SK-N-SH (cell line): Measurements from ENCODE around the gene MAN2B2. TPM values are rescaled to one million over a fixed set of nuclear protein-coding genes. Genes with fewer than 3 reads are reported as not detected.

ENCODE experiments used
- CTCF ChIA-PET: fragments of 300-600, 350-600 bp; formaldehyde crosslinking; extraction: SDS; loops from one replicate; lab custom pipeline; 2021; lab: Yijun Ruan, JAX
- POLR2A ChIA-PET: fragments of 350-600 bp; sonication (Branson Sonifier 250); formaldehyde crosslinking; extraction: SDS; loops from one replicate; lab custom pipeline; 2020; ENCODE audit warnings: antibody characterized with exemption, inconsistent platforms; lab: Yijun Ruan, JAX
- DNase-seq: peaks from one replicate; pipeline ENCODE4 v3.0.0; 2012
- H2AFZ ChIP-seq: fragments of 200-600 bp; sonication (generic); 2 replicates; pipeline ENCODE4 v1.8.1; 2016; ENCODE audit warnings: antibody characterized with exemption, mild to moderate bottlenecking, low read depth
- H3F3A ChIP-seq: fragments of 200-600 bp; sonication (generic); replicated peaks from 2 replicates; pipeline ENCODE3; 2016; ENCODE audit warnings: antibody characterized with exemption, mild to moderate bottlenecking; ENCODE audit not compliant: insufficient read depth
- H3K27ac ChIP-seq, 2 experiments: fragments of 200-500 bp in 1 of 2; fragments of 200-600 bp in 1 of 2; sonication (Bioruptor generic) in 1 of 2; sonication (generic), shearing (Covaris generic) in 1 of 2; 2 replicates each; pipeline versions ENCODE4 v1.5.1 to v1.6.1; 2014 to 2016; ENCODE audit warnings: low read depth in 2 of 2, inconsistent platforms in 1 of 2, low read length in 1 of 2, mild to moderate bottlenecking in 1 of 2, mixed read lengths in 1 of 2
- H3K27me3 ChIP-seq: fragments of 200-600 bp; sonication (generic), shearing (Covaris generic); 2 replicates; pipeline ENCODE4 v1.6.1; 2016; ENCODE audit warnings: mixed run types; ENCODE audit not compliant: insufficient read depth
- H3K36me3 ChIP-seq, 2 experiments: fragments of 200-500 bp in 1 of 2; fragments of 200-600 bp in 1 of 2; sonication (Bioruptor generic) in 1 of 2; sonication (generic) in 1 of 2; replicated peaks in 1 of 2; 2 replicates each; pipeline versions ENCODE3 to v1.5.1; 2014 to 2016; ENCODE audit warnings: low read length in 1 of 2, mild to moderate bottlenecking in 1 of 2; ENCODE audit not compliant: insufficient read depth in 2 of 2, control insufficient read depth in 1 of 2
- H3K4me1 ChIP-seq, 2 experiments: fragments of 200-500 bp in 1 of 2; fragments of 200-600 bp in 1 of 2; sonication (Bioruptor generic) in 1 of 2; sonication (generic), shearing (Covaris generic) in 1 of 2; 2 replicates each; pipeline versions ENCODE4 v1.5.1 to v1.6.1; 2014 to 2016; ENCODE audit warnings: low read depth in 1 of 2, low read length in 1 of 2, mixed run types in 1 of 2; ENCODE audit not compliant: insufficient read depth in 2 of 2, control insufficient read depth in 1 of 2
- H3K4me2 ChIP-seq: fragments of 200-600 bp; sonication (generic), shearing (Covaris generic); 2 replicates; pipeline ENCODE4 v1.6.1; 2017; ENCODE audit warnings: mixed run types
- H3K4me3 ChIP-seq, 2 experiments: fragments of 200-500 bp in 1 of 2; fragments of 200-600 bp in 1 of 2; sonication (Bioruptor generic) in 1 of 2; sonication (generic), shearing (Covaris generic) in 1 of 2; 2 replicates each; pipeline versions ENCODE4 v1.5.1 to v1.8.1; 2014 to 2016; ENCODE audit warnings: low read depth in 2 of 2, inconsistent platforms in 1 of 2, low read length in 1 of 2, mild to moderate bottlenecking in 1 of 2, mixed read lengths in 1 of 2, moderate library complexity in 1 of 2
- H3K79me2 ChIP-seq: fragments of 200-600 bp; sonication (generic); 2 replicates; pipeline ENCODE4 v1.8.1; 2017; ENCODE audit warnings: mild to moderate bottlenecking; ENCODE audit not compliant: insufficient read depth
- H3K9ac ChIP-seq: fragments of 200-600 bp; sonication (generic); 2 replicates; pipeline ENCODE4 v1.6.1; 2017; ENCODE audit warnings: mixed run types
- H3K9me2 ChIP-seq: fragments of 200-600 bp; sonication (generic); 2 replicates; pipeline ENCODE4 v1.6.1; 2017; ENCODE audit warnings: mixed run types
- H3K9me3 ChIP-seq: fragments of 200-600 bp; sonication (generic); 2 replicates; pipeline ENCODE4 v1.6.1; 2017; ENCODE audit warnings: mixed run types, mild to moderate bottlenecking, moderate library complexity
- H4K20me1 ChIP-seq: fragments of 200-600 bp; sonication (generic); 2 replicates; pipeline ENCODE4 v1.6.1; 2017; ENCODE audit warnings: mild to moderate bottlenecking, mixed run types; ENCODE audit not compliant: insufficient read depth
- CTCF ChIP-seq: fragments of 200-600 bp; sonication (generic); IDR thresholded peaks from 2 replicates; pipeline ENCODE4 v1.6.1; 2017; ENCODE audit warnings: antibody characterized with exemption, mild to moderate bottlenecking, moderate library complexity
- ELF1 ChIP-seq: IDR thresholded peaks from 2 replicates; pipeline ENCODE4 v1.4.0; 2012
- EP300 ChIP-seq, 2 experiments: IDR thresholded peaks; 2 replicates each; pipeline versions ENCODE4 v1.4.0 to v1.6.1; 2012; ENCODE audit warnings: borderline replicate concordance in 1 of 2, low read depth in 1 of 2, low read length in 1 of 2
- EZH2phosphoT487 ChIP-seq: fragments of 200-600 bp; sonication (generic); IDR thresholded peaks from 2 replicates; pipeline ENCODE4 v1.6.1; 2017; ENCODE audit warnings: low read depth, mixed run types, mild to moderate bottlenecking, antibody characterized with exemption, moderate library complexity, borderline replicate concordance
- GABPA ChIP-seq: IDR thresholded peaks from 2 replicates; pipeline ENCODE4 v1.4.0; 2012; ENCODE audit warnings: low read depth, mild to moderate bottlenecking
- IRF3 ChIP-seq: fragments of 150-350 bp; IDR thresholded peaks from 2 replicates; pipeline ENCODE4 v1.6.1; 2016; ENCODE audit warnings: mild to moderate bottlenecking, low read depth, low read length
- JUND ChIP-seq: IDR thresholded peaks from 2 replicates; pipeline ENCODE4 v1.4.0; 2012
- MEF2A ChIP-seq: IDR thresholded peaks from 2 replicates; pipeline ENCODE4 v1.4.0; 2012; ENCODE audit warnings: low read depth, borderline replicate concordance
- NRF1 ChIP-seq: IDR thresholded peaks from 2 replicates; pipeline ENCODE4 v1.6.1; 2012; ENCODE audit warnings: low read depth, mild to moderate bottlenecking, low read length
- SMC3 ChIP-seq: IDR thresholded peaks from 2 replicates; pipeline ENCODE4 v1.6.1; 2012; ENCODE audit warnings: low read depth, low read length, improper control_type of control experiment
- TAF1 ChIP-seq: IDR thresholded peaks from 2 replicates; pipeline ENCODE4 v1.6.1; 2012; ENCODE audit warnings: low read depth, mild to moderate bottlenecking, low read length, moderate library complexity, borderline replicate concordance
- WGBS: methylation state at CpG from one replicate; pipeline ENCODE4 v1.1.6; 2017; ENCODE audit warnings: low lambda C conversion rate; 5-methylcytosine and 5-hydroxymethylcytosine counted together
- polyA plus RNA-seq, 3 experiments: library from polyadenylated mRNA; depleted of rRNA; stranded (reverse); fragments of >200 nt; gene quantifications; 2 replicates each; pipeline ENCODE4 v1.2.3, GENCODE V29; 2012
- TF ChIP-seq, protein P1 (sequence below): IDR thresholded peaks from 2 replicates; pipeline ENCODE4; 2012
- TF ChIP-seq, protein P2 (sequence below): IDR thresholded peaks from 2 replicates; pipeline ENCODE4 v1.6.1; 2012; ENCODE audit warnings: mild to moderate bottlenecking, low read depth, low read length, moderate library complexity

MAN2B2 gene
- polyA plus RNA-seq, 1 of the 3 experiments (the other 2 are of a cell fraction), result 24.9 TPM

DNA sequence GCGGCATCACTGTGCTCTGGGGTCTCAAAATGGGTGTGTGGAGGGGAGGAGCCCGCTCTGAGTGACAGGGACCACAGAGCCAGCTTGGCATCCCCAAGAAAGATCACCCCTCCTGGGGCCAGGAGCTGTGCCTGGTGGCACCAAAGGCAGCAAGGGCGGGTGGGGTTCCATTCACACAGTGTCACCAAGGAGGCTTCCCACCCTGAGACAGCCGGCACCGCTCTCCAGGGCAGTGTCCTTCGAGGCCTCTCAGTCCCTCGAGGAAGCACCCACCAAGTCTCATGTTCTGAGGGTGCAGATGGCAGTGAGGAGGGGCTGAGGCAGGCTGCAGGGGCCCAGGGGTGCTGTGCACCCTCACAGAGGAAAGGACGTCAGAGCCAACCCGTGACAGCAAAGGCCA, 44.0 kb upstream of the MAN2B2 start:
- TF ChIP-seq EZH2phosphoT487 (no peak), ELF1 (no peak), IRF3 (no peak), NRF1 (no peak), GABPA (no peak), TAF1 (no peak), JUND (no peak), EP300 (IDR thresholded peaks at IDR 0.05; ENCODE audit: borderline replicate concordance in 1 of 2, low read depth in 1 of 2, low read length in 1 of 2) (no peak), CTCF (no peak), MEF2A (no peak), SMC3 (no peak)
- TF ChIP-seq, protein P1, sequence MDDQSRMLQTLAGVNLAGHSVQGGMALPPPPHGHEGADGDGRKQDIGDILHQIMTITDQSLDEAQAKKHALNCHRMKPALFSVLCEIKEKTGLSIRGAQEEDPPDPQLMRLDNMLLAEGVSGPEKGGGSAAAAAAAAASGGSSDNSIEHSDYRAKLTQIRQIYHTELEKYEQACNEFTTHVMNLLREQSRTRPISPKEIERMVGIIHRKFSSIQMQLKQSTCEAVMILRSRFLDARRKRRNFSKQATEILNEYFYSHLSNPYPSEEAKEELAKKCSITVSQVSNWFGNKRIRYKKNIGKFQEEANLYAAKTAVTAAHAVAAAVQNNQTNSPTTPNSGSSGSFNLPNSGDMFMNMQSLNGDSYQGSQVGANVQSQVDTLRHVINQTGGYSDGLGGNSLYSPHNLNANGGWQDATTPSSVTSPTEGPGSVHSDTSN, result no peak
- TF ChIP-seq, protein P2, sequence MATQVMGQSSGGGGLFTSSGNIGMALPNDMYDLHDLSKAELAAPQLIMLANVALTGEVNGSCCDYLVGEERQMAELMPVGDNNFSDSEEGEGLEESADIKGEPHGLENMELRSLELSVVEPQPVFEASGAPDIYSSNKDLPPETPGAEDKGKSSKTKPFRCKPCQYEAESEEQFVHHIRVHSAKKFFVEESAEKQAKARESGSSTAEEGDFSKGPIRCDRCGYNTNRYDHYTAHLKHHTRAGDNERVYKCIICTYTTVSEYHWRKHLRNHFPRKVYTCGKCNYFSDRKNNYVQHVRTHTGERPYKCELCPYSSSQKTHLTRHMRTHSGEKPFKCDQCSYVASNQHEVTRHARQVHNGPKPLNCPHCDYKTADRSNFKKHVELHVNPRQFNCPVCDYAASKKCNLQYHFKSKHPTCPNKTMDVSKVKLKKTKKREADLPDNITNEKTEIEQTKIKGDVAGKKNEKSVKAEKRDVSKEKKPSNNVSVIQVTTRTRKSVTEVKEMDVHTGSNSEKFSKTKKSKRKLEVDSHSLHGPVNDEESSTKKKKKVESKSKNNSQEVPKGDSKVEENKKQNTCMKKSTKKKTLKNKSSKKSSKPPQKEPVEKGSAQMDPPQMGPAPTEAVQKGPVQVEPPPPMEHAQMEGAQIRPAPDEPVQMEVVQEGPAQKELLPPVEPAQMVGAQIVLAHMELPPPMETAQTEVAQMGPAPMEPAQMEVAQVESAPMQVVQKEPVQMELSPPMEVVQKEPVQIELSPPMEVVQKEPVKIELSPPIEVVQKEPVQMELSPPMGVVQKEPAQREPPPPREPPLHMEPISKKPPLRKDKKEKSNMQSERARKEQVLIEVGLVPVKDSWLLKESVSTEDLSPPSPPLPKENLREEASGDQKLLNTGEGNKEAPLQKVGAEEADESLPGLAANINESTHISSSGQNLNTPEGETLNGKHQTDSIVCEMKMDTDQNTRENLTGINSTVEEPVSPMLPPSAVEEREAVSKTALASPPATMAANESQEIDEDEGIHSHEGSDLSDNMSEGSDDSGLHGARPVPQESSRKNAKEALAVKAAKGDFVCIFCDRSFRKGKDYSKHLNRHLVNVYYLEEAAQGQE, result no peak
- TF ChIP-seq, all 33 proteins: peak for 0
- no peak overlapping the region for H3K27ac ChIP-seq
- CTCF ChIA-PET, result interaction anchor here (0.9 to 1.4 kb wide), 2 partner anchors 15 to 280 kb away, joined by 3 to 4 read pairs; no protein-coding TSS in a partner anchor
- H2AFZ ChIP-seq, result no peak overlapping the region
- no peak for DNase-seq
- no peaks in the 10 kb centered on the region for H3K79me2 ChIP-seq
- no peaks in the 10 kb centered on the region for H4K20me1 ChIP-seq
- POLR2A ChIA-PET, result no interaction called here
- H3K27me3 ChIP-seq, result no peaks in the 10 kb centered on the region; the same call in 1 of the 2 replicates
- no peaks in the 10 kb centered on the region for H3K4me1 ChIP-seq
- H3K4me3 ChIP-seq, result no peak overlapping the region
- WGBS, result 11% methylated on average over 4 of the region's 9 CpGs
- no peak overlapping the region for H3K4me2 ChIP-seq
- no peaks in the 10 kb centered on the region for H3K9me3 ChIP-seq
- no peaks in the 10 kb centered on the region for H3F3A ChIP-seq
- H3K9me2 ChIP-seq, result no peaks in the 10 kb centered on the region
- no peaks in the 10 kb centered on the region for H3K36me3 ChIP-seq
- H3K9ac ChIP-seq, result no peak overlapping the region
